HUES6 (cell line): ENCODE measurements around the gene IQCH.

Experiments used
- H3K27ac ChIP-seq: 2 replicates; pipeline ENCODE4 v1.7.0; 2013; ENCODE audit warnings: low read depth, mild to moderate bottlenecking, low read length, inconsistent platforms
- H3K27me3 ChIP-seq: 2 replicates; pipeline ENCODE4 v1.6.1; 2013; ENCODE audit warnings: low read length; ENCODE audit not compliant: control insufficient read depth, insufficient read depth
- H3K36me3 ChIP-seq: 2 replicates; pipeline ENCODE4 v1.6.1; 2013; ENCODE audit warnings: low read length; ENCODE audit not compliant: control insufficient read depth, insufficient read depth
- H3K4me1 ChIP-seq: 2 replicates; pipeline ENCODE4 v1.6.1; 2013; ENCODE audit warnings: low read length; ENCODE audit not compliant: control insufficient read depth, insufficient read depth
- H3K4me3 ChIP-seq: 2 replicates; pipeline ENCODE4 v1.5.1; 2013; ENCODE audit warnings: low read depth, low read length
- H3K9ac ChIP-seq: one replicate; pipeline ENCODE4 v1.6.1; 2013; ENCODE audit warnings: mild to moderate bottlenecking, low read length
- H3K9me3 ChIP-seq: 2 replicates; pipeline ENCODE4 v1.6.1; 2013; ENCODE audit warnings: low read depth, low read length; ENCODE audit not compliant: control insufficient read depth, insufficient read depth

IQCH gene

DNA sequence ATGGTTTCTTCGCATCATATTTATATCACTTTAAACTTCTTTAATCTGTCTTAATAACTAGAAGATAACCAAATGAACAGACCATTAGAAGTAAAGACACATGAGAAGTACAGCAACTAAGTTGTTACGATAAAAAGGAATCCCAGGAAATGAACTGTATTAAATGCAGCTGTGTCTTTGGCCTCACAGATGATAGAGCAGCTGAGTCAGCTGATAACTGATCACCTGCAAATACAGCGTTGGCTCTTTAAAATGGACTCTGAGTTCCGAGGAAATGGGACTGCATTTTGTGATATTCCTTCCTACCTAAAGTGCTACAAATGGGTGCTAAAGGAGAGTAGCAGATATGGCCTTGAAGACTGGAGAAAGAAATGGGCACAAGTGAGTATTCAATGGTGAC is 145.3 kb downstream of the IQCH start:
- Histone ChIP-seq H3K27me3 (no peaks in the 10 kb centered on the region), H3K36me3 (no peaks in the 10 kb centered on the region), H3K9ac (no peak overlapping the region), H3K27ac (no peak overlapping the region), H3K4me3 (no peak overlapping the region), H3K4me1 (peaks cover 20% of the 10 kb centered on the region), H3K9me3 (no peaks in the 10 kb centered on the region)

- Histone ChIP-seq H3K4me3 (no peak overlapping the region), H3K9me3 (no peaks in the 10 kb centered on the region), H3K36me3 (no peaks in the 10 kb centered on the region), H3K4me1 (peaks cover 24% of the 10 kb centered on the region), H3K27ac (no peak overlapping the region), H3K27me3 (no peaks in the 10 kb centered on the region), H3K9ac (no peak overlapping the region)
Measured at GRCh38 chr15:67400890-67401289, 146.3 kb downstream of the IQCH start.

DNA sequence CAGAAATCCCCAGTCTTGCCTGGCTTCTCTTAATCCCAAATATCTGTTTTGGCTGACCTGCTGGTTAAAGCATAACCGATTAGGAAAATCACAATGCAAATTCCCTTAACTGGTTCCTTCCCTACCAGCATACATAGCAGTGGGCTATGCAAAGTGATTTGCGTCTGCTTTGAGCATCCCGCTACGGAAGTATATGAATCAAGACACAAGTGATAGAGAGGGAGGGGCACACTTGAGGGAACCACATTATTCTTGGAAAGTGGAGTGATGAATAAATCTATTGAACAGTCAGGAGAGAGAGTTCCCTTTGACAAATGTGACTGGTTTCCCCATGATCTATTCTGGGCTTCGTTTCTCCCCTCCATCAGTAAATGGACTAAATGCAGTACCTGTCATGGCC is 146.8 kb downstream of the IQCH start:
- Histone ChIP-seq H3K9ac (no peak overlapping the region), H3K4me3 (no peak overlapping the region), H3K36me3 (no peaks in the 10 kb centered on the region), H3K27ac (no peak overlapping the region), H3K9me3 (no peaks in the 10 kb centered on the region), H3K27me3 (no peaks in the 10 kb centered on the region), H3K4me1 (peaks cover 19% of the 10 kb centered on the region)

DNA sequence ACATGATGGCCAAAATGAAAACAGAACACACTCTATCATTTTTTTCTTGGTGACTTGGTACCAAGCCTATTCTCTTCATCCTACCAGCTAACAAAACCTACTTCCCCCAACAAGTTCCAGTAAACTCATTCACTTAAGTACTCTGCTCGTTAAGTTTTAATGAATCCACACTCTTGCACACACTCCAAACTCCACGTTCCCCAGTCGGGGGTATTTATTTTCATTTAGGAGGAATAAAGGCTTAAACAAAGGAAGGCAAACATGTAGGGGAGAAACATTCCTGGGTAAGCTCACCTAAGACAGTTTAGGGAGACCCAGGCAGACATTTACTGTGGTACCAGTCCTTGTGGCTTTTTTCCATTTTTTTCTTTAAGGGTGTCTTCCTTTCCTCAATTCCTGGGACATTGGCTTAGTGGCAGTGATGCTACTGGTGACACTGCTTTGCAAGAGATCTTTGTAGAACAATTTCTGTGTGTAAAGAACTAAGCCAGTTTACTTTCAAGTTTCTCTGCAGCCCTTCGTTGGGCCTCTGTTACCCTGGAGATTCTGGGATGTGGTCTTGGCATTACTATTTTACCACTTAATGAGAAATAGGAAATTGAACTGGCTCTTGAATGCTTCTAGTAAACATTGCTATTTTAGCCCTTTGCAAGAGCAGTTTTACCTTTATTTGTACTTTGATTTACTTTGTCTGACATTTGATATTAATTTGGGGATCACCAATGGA is 149.0 kb downstream of the IQCH start:
- H3K36me3 ChIP-seq: no peaks in the 10 kb centered on the region
- no peak overlapping the region for H3K4me3 ChIP-seq
- no peaks in the 10 kb centered on the region for H3K27me3 ChIP-seq
- H3K4me1 ChIP-seq: peaks cover 26% of the 10 kb centered on the region
- no peak overlapping the region for H3K9ac ChIP-seq
- H3K27ac ChIP-seq: no peak overlapping the region
- H3K9me3 ChIP-seq: no peaks in the 10 kb centered on the region

GRCh38 chr15:67405208-67406191 is 150.9 kb downstream of the IQCH start:
- Histone ChIP-seq H3K36me3 (no peaks in the 10 kb centered on the region), H3K27ac (no peak overlapping the region), H3K9ac (no peak overlapping the region), H3K4me3 (no peak overlapping the region), H3K9me3 (no peaks in the 10 kb centered on the region), H3K27me3 (no peaks in the 10 kb centered on the region), H3K4me1 (peaks cover 38% of the 10 kb centered on the region)

DNA sequence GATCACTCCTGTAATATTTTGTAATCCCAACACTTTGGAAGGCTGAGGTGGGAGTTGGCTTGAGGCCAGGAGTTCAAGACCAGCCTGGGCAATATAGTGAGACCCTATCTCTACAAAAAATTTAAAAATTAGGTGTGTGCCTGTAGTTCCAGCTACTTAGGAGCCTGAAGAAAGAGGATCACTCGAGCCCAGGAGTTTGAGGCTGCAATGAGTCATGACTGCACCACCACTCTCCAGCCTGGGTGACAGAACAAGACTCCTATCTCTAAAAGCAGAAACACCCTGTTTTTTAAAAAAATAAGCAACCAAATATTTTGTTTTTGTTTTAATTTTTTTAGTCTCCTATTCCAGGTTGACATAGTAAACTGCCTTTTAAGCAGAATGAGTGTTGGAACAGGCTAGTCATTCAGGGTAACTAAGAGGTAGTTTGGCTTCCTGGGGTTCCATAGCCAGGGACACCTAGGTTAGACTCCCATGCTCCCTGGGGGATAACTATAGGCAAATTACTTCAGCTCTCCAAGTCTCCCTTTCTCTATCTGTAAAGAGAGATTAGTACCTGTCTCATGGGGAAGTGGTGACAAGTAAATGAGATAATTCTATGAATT is 151.8 kb downstream of the IQCH start:
- Histone ChIP-seq H3K4me1 (peaks cover 38% of the 10 kb centered on the region), H3K9ac (no peak overlapping the region), H3K4me3 (no peak overlapping the region), H3K9me3 (no peaks in the 10 kb centered on the region), H3K27ac (no peak overlapping the region), H3K27me3 (no peaks in the 10 kb centered on the region), H3K36me3 (no peaks in the 10 kb centered on the region)

- Histone ChIP-seq H3K4me1 (peaks cover 38% of the 10 kb centered on the region), H3K27ac (no peak overlapping the region), H3K4me3 (no peak overlapping the region), H3K27me3 (no peaks in the 10 kb centered on the region), H3K36me3 (no peaks in the 10 kb centered on the region), H3K9me3 (no peaks in the 10 kb centered on the region), H3K9ac (no peak overlapping the region)
Measured at GRCh38 chr15:67407786-67408185, 153.2 kb downstream of the IQCH start.

GRCh38 chr15:67409175-67409574 is 154.6 kb downstream of the IQCH start:
- Histone ChIP-seq H3K9me3 (no peaks in the 10 kb centered on the region), H3K36me3 (no peaks in the 10 kb centered on the region), H3K4me1 (peaks cover 32% of the 10 kb centered on the region), H3K27ac (no peak overlapping the region), H3K4me3 (no peak overlapping the region), H3K27me3 (no peaks in the 10 kb centered on the region), H3K9ac (no peak overlapping the region)

- Histone ChIP-seq H3K4me1 (peaks cover 29% of the 10 kb centered on the region), H3K9ac (no peak overlapping the region), H3K36me3 (no peaks in the 10 kb centered on the region), H3K9me3 (no peaks in the 10 kb centered on the region), H3K27ac (no peak overlapping the region), H3K27me3 (no peaks in the 10 kb centered on the region), H3K4me3 (no peak overlapping the region)
Measured at GRCh38 chr15:67411486-67411885, 156.9 kb downstream of the IQCH start.

DNA sequence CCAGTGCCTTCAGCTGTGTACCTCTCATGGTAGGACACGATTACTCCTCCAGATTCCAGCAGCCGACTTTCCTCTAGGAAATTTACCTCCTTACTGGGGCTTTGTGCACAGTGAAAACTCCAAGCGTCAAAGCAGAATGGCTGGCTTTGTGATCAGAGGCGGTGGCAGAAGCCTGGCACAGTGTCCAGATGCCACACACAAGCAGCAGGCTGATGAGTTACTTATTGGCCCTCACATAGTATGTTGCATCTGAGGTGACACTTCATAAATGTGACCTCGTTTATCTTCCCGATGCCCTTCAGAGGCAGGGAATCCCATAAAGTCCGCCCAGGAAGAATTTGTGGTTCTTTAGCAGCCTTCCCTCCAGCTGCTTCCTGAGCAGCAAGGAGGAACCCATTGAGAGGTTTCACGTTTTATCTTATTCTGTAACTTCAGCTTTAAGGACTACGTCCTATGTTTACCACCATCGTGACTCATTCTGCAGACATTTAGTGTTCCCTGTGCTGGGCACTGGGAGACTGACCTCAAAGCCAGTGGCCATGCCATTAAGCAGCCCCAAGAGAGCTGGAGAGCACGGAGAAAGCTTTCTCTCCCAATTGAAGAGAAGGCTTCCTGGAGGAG is 159.3 kb downstream of the IQCH start:
- Histone ChIP-seq H3K9me3 (no peaks in the 10 kb centered on the region), H3K27ac (no peak overlapping the region), H3K9ac (no peak overlapping the region), H3K36me3 (no peaks in the 10 kb centered on the region), H3K4me3 (no peak overlapping the region), H3K27me3 (no peaks in the 10 kb centered on the region), H3K4me1 (peaks cover 16% of the 10 kb centered on the region)
